HL-60/S4 (cell line): ENCODE data around the gene USF1.
"Not testable (repeated sequence)": the region's sequence is repeated elsewhere in the genome, so short reads cannot be mapped to it uniquely, and the experiment has no call there.

Experiments used
- in situ Hi-C: fragments of 300-500 bp; cut with MboI; formaldehyde crosslinking; loops from 2 replicates; pipeline ENCODE4 v1.14.3; 2022; ENCODE audit warnings: low sequenced_read_pairs

USF1 gene

DNA sequence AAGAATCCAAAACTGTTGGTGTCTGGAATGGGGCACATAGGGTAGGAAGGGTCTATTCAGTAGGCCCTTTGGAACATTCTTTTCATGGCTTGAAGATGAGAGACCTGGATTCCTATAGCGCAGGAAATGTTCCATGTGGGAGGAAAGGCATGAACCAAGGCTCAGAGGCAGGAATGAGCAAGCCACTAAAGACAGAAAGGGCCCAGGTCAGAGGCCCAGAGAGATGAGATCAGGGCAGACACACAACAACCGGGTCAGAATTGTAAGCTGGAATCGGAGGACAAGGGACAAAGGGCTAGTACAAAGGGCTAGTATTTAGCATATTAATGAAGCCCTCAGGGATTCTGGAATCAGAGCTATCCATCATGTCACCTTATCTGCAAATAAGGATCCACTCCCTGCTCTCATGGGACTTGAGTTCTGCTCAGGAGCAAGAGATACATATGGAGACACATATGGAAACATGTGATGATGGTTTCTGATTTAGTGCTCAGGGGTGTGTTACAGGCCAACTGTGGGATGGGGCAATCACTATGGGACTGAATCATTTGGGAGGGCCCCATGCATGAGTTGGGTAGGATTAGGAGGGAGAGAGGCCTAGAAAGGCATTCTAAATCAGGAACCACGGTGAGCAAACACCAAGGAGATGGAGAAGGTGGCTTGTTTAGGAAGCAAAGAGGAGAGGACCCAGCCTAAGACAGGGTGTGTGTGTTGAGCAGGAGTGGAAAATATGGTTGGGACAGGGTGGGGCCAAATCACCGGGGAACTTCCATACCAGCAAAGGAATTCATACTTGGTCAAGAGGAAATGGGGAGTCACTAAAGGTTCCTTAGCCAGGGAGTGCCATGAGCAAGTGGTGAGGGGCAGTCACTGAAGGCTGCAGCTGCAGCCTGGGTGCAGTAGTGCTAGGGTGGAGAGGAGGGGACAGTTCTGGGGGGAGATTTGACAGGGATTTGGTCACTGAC is 34.9 kb upstream of the USF1 start:
- in situ Hi-C loops: loop anchor here (10.0 kb wide), 1 partner anchor 86 kb away; no protein-coding TSS in a partner anchor

DNA sequence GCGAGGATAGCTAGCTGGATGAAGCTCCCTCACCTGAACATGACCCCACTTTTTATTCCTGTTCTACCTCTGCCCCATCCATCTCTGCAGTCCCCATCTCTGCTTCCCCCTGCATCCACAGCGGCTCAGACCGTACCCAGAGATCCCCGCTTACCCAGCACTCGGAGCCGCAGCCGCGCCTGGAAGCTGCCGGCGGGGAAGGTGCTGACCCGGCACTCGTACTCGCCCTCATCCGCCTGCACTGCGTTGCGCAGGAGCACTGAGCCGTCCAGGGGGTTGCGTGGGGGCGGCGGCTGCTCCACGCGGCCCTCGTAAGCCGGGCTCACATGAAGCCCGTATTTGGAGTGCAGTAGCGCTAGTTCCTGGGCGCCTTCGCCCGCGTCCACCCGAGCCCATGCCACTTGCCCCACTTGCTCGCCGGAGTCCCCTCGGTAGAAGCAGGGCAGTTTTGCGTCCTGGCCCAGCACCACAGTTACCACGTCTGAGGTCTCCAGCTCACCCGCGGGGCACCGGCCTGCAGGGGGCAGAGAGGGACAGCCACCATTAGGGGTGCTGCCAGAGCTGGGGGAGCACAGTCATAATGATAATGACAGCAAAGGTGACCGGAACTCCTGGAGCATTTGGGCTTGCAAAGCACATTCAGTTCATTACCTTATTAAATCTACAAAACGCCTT is 33.8 kb upstream of the USF1 start:
- in situ Hi-C loops: loop anchor here (10.0 kb wide), 1 partner anchor 85 kb away; no protein-coding TSS in a partner anchor

DNA sequence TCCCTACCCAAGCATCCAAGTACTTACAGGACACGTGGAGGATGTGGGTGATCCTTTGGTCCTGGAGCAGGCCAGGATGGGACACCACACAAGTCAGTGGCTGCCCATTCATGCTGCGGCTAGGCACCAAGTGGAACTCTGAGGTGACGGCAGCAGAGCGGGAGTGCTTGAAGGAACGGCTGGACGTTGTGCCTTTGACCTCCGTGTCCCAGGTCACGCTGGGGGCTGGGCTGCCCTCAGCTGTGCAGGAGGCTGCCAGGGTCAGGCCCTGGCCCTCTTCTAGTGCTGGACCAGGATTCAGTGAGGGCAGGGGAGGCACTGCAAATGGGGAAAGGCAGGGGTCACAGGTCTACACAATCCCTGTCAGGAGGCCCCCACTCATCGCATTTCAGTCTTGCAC is 31.6 kb upstream of the USF1 start:
- in situ Hi-C loops: no loop called here

DNA sequence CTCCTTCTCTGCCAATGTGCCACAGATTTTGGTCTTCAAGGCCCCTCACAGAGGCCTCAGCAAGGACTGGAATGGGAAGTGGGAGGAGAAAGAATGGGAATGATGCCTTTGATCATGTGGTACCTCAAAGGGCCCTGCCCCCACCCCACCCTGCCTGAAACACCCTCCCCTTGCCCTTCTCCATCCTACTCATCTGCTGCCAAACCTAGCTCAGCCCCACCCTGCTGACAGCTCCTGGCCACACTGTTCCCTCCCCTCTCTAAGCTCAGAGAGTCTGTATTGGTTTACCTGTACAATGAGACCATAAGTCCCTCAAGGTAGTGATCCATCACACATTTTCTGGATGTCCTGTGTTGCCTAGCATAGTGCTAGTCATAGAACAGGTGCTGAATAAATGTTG is 30.6 kb upstream of the USF1 start:
- in situ Hi-C loops: no loop called here

DNA sequence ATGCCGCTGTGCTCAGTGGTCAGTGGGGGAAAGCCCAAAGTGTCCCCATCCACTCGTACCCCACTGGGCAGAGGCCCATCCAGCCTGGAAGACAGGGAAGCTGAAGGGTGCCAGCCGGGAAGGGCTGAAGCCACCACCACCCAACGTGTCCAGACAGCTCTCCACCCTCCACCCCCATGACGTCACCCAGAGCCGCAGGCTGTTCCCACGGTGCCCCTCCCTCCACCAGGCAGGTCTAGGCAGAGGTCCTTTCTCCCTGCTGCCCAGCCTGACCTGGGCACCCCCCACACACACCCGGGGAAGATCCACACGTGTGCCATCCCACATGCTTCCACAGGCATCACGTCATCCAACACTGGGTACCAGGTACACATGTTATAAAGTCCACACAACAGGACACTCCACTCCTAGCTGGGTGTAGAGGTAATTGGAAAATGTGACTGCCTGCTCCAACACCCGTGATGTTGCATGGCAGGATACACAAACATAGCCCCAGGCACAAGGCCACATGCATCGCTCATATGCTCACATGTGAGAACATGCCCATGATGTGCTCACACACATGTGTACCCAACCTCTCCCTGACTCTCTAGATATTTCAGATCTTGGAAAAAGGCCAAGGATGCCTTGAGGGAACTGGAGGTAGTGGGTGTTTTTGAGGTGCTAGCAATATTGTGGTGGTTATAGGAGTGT is 29.0 kb upstream of the USF1 start:
- in situ Hi-C loops: no loop called here

GRCh38 chr1:161073474-161074121 is 27.8 kb upstream of the USF1 start:
- in situ Hi-C loops: no loop called here

GRCh38 chr1:161072751-161073449 is 27.1 kb upstream of the USF1 start:
- in situ Hi-C loops: no loop called here

DNA sequence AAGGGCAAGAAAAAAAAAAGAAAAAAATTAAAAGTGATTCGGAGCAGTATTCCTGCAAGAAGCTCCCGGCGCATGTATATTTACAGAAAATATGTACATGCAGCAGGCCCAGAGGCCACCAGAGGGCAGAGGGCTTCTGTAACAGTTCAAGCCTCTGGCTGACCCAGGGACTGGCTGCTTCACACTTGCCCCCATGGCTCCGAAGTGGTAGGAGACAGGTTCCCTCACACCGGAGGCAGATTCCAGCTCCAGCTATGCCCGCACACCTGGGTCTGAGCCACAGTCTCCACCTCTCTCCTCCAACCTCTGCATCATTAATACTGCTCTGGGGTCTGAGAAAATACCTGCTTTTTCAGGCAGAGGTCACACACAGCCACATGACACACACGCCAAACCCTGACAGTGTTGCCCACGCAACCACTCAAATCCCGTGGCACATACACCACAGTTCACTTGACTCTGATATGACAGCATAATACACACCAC is 26.2 kb upstream of the USF1 start:
- in situ Hi-C loops: no loop called here

DNA sequence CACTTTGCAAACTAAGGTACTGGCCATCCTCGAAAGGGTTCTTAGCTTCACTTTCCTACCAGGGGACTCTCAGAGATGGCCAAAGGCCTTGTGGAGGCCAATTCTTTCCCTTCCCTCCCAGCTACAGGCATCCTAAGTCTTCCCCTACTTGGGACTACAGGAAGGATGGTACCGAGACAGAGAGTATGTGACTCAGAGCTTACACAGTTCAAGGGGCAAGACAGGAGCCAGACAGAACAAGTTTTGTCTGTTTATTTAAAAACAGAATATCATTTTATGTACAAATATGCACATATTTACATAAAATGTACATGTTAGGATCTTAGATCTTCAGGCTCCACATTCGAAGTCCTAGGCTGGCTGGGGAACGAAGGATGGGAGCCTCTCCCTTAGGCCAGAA is 25.0 kb upstream of the USF1 start:
- in situ Hi-C loops: no loop called here

GRCh38 chr1:161069731-161070270 is 24.0 kb upstream of the USF1 start, which contains the start of gene ARHGAP30:
ARHGAP30 (minus strand) TSS chr1:161069891; CDS start chr1:161069624, 267 bp downstream.
- in situ Hi-C loops: no loop called here

DNA sequence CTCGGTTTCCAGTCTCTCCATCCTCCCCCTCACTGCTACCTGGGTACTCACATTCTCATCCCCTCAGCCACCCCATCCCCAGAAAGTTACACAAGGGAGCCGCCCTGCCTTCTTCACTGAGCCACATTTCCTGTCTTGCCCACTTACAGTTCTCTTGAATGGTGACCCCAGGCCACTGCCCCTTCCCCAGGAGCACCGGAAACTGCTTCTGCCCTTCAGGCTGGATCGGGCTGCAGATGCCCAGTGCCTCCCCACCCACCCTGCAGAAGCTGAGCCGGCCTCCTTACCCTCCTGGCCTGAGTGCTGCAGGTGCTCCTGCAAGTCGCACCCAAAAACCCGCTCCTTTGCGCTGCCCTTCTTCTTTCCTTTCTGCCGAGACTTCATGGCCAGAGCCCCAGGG is 23.5 kb upstream of the USF1 start:
- in situ Hi-C loops: no loop called here

GRCh38 chr1:161068306-161069234 is 22.8 kb upstream of the USF1 start:
- in situ Hi-C loops: no loop called here

DNA sequence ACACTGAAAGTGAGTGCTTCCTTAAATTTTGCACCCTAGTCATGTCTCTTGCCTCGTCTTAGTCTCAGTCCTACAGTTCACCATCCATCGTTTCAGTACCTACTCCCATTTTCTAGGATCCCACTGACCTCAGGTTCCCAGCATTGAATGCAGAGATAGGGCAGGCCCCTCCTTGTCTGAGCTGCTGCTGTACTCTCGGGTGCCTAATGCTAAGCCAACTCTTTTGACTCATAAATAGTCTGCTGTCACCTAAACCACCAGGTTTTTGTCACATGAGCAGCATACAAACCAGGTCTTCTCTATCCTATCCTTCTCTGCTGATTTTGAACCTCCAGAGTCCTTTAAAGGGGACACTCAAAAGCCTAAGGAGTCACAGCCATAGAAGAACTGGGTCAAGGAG is 20.9 kb upstream of the USF1 start:
- in situ Hi-C loops: no loop called here

DNA sequence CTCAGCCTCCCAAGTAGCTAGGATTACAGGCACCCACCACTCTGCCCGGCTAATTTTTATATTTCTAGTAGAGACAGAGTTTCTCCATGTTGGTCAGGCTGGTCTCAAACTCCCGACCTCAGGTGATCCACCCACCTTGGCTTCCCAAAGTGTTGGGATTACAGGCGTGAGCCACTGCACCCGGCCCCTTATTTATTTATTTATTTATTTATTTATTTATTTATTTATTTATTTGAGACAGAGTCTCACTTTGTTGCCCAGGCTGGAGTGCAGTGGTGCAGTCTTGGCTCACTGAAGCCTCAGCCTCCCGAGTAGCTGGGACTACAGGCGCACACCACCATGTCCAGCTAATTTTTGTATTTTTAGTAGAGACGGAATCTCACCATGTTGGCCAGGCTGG is 19.9 kb upstream of the USF1 start:
- in situ Hi-C loops: not testable (repeated sequence)

DNA sequence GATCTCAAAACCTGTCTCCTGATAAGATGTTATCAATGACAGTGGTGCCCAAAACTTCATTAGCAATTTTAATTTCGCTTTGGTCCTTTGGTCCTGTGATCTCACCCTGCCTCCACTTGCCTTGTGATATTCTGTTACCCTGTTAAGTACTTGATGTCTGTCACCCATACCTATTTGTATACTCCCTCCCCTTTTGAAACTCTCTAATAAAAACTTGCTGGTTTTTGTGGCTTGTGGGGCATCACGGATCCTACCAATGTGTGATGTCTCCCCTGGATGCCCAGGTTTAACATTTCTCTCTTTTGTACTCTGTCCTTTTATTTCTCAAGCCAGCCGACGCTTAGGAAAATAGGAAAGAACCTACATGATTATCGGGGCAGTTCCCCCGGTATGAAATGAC is 18.2 kb upstream of the USF1 start:
- in situ Hi-C loops: not testable (repeated sequence)

DNA sequence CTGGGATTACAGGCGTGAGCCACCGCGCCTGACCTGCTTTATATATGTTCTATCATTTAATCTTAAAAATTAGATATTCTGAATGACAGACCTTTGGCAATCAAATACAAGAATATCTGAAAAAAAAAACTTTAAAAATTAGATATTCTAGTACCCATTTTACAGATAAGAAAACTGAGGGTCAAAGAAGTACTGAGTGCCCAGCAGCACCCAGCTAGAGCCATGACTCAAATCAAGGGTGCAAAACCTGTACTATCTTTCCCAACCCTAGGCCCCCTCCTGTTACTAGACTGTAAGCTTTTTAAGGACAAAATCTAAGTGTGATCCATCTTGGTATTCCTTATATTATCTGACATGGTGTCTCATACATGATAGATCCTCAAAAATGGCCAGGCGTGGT is 15.6 kb upstream of the USF1 start:
- in situ Hi-C loops: no loop called here

GRCh38 chr1:161059293-161059692 is 13.5 kb upstream of the USF1 start:
- in situ Hi-C loops: no loop called here

DNA sequence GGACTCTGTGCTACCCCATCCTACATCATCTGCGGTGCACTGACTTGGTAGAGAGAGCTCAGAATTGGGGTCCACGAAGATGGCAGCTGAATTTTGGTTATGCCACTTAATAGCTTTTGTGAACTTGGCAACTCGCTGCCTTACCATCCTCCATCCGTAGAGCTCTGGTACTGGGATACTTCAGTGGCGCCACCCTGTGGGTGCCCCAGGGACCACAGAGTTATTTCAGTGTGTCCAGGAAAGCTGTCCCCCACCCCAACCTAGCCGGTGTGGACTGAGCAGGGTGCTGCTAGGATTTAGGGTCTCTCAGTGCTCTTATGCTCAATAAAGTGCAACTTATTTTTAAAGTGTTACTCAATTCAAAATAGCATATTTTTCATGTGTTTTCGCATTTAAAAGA is 9.0 kb upstream of the USF1 start:
- in situ Hi-C loops: no loop called here

DNA sequence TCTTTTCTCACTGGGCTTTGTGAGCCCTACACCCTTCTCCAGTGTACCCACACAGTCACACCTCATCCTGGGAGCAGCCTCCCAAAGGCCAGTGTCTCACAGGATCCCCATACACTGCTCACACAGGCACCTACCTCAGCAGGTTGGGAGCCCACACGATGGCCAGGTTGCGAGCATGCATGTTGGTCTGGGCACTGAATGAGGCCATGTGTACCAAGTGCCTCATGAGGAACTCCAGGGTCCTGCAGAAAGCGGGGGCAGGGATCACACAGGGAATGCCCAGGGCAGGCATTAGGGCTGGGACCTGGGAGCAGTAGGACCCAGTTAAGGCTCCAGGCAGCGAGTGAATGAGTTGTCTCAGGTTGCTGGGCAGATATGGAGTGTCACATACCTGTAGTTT is 8.5 kb upstream of the USF1 start:
- in situ Hi-C loops: no loop called here
